Gastrocnemius medialis (tissue), 4 donors: ENCODE results near the gene LSS. TPM values are rescaled to one million over a fixed set of nuclear protein-coding genes. Genes with fewer than 3 reads are reported as not detected.

Experiments
- ATAC-seq, 2 donors: fragments of 150-250 bp; one replicate each; pipeline ENCODE4 v1.9.1; 2016
- DNase-seq, 2 donors: peaks; one replicate each; pipeline ENCODE4 v3.0.0-alpha.2; 2019
- H3K27ac ChIP-seq, 4 donors: fragments of 200-600 bp; sonication (generic); 1 replicate in 1 of 4; 2 replicates in 3 of 4; pipeline ENCODE4 v1.5.1; 2016 to 2018; ENCODE audit warnings: mild to moderate bottlenecking in 2 of 4, moderate library complexity in 1 of 4
- H3K27me3 ChIP-seq, 3 donors: fragments of 200-600 bp; sonication (generic) in 2 of 3; 1 replicate in 1 of 3; 2 replicates in 2 of 3; pipeline versions ENCODE4 v1.5.1 to v1.6.0; 2016 to 2019; ENCODE audit warnings: mild to moderate bottlenecking in 1 of 3, moderate library complexity in 1 of 3
- H3K36me3 ChIP-seq, 2 donors: fragments of 200-600 bp; sonication (generic) in 1 of 2; one replicate each; pipeline ENCODE4 v1.5.1; 2017 to 2018
- H3K4me1 ChIP-seq, 2 donors: fragments of 200-600 bp; sonication (generic) in 1 of 2; one replicate each; pipeline ENCODE4 v1.5.1; 2016 to 2017; ENCODE audit warnings: mild to moderate bottlenecking in 2 of 2
- H3K4me3 ChIP-seq, 4 donors: fragments of 200-600 bp; sonication (generic) in 3 of 4; 1 replicate in 1 of 4; 2 replicates in 3 of 4; pipeline ENCODE4 v1.5.1; 2016 to 2019; ENCODE audit warnings: mild to moderate bottlenecking in 2 of 4
- H3K9me3 ChIP-seq, 3 donors: fragments of 200-600 bp; sonication (generic) in 2 of 3; 1 replicate in 1 of 3; 2 replicates in 2 of 3; pipeline ENCODE4 v1.5.1; 2016 to 2019
- CTCF ChIP-seq, 5 experiments: fragments of 450-650 bp in 3 of 5; fragments of 200-600 bp in 2 of 5; sonication (generic) in 2 of 5; IDR thresholded peaks in 4 of 5; conservative IDR thresholded peaks in 1 of 5; 1 replicate in 4 of 5; 2 replicates in 1 of 5; pipeline ENCODE4 v1.5.1; 2016 to 2019; ENCODE audit warnings: antibody characterized with exemption in 5 of 5, mild to moderate bottlenecking in 3 of 5, moderate library complexity in 3 of 5
- POLR2A ChIP-seq, 2 donors: fragments of 450-650 bp; IDR thresholded peaks; one replicate each; pipeline ENCODE4 v1.6.1; 2017; ENCODE audit warnings: antibody characterized with exemption in 2 of 2, mild to moderate bottlenecking in 2 of 2, moderate library complexity in 2 of 2
- in situ Hi-C, 4 donors: fragments of 200-750 bp; cut with MboI; loops; one replicate each; pipeline versions ENCODE4 v1.15.0 to v1.8.0; 2017; ENCODE audit warnings: low sequenced_read_pairs in 4 of 4
- intact Hi-C: fragments of 100-400 bp; cut with DNase I; formaldehyde crosslinking; loops from one replicate; pipeline ENCODE4 v1.15.1; 2023; ENCODE audit warnings: low total_unique reads
- total RNA-seq, 4 donors: library from RNA; depleted of rRNA; stranded (reverse); fragments of >200 nt; gene quantifications; one replicate each; pipeline versions ENCODE4 v1.1.0 to v1.2.3, GENCODE V29; 2016

The LSS gene
- total RNA-seq, 4 donors from 2014 or later = 26.4 to 47.2 (median 32.7) TPM

GRCh38 chr21:46199436-46200373 is 28.9 kb downstream of the LSS start:
- no peak for DNase-seq

GRCh38 chr21:46196733-46197132 is 31.8 kb downstream of the LSS start:
- Histone ChIP-seq H3K4me3 (no peak overlapping the region), H3K36me3 (peaks cover 3 to 65% of the 10 kb centered on the region in 2 donors), H3K4me1 (no peaks in the 10 kb centered on the region), H3K9me3 (no peaks in the 10 kb centered on the region), H3K27ac (no peak overlapping the region), H3K27me3 (no peaks in the 10 kb centered on the region)
- TF ChIP-seq POLR2A (IDR thresholded peaks at IDR 0.05) (no peak), CTCF (IDR thresholded peaks at IDR 0.05 in 4 of 5, conservative IDR thresholded peaks at IDR 0.05 in 1 of 5) (no peak)
- DNase-seq (no peak), ATAC-seq (no peak)
- intact Hi-C loops = no loop called here
- in situ Hi-C loops = no loop called here

More at GRCh38 chr21:46199436-46200373, 28.9 kb downstream of the LSS start:
- Histone ChIP-seq H3K4me1 (no peaks in the 10 kb centered on the region), H3K27me3 (no peaks in the 10 kb centered on the region), H3K9me3 (no peaks in the 10 kb centered on the region), H3K36me3 (peaks cover 3 to 49% of the 10 kb centered on the region in 2 donors), H3K4me3 (no peak overlapping the region), H3K27ac (no peak overlapping the region)
- intact Hi-C loops = no loop called here
- no peak for ATAC-seq
- TF ChIP-seq POLR2A (IDR thresholded peaks at IDR 0.05) (no peak), CTCF (IDR thresholded peaks at IDR 0.05 in 4 of 5, conservative IDR thresholded peaks at IDR 0.05 in 1 of 5) (no peak)
- in situ Hi-C loops = no loop called here

- H3K27ac ChIP-seq = no peak overlapping the region
- no peak for TF ChIP-seq POLR2A (IDR thresholded peaks at IDR 0.05)
- TF ChIP-seq CTCF (IDR thresholded peaks at IDR 0.05 in 4 of 5, conservative IDR thresholded peaks at IDR 0.05 in 1 of 5) = no peak
- intact Hi-C loops (no loop called here), in situ Hi-C loops (no loop called here)
- H3K36me3 ChIP-seq = peaks cover 3 to 65% of the 10 kb centered on the region in 2 donors
- H3K4me3 ChIP-seq = no peak overlapping the region
- ATAC-seq = no peak
- H3K9me3 ChIP-seq = no peaks in the 10 kb centered on the region
- H3K4me1 ChIP-seq = peaks cover 0 to 4% of the 10 kb centered on the region in 2 donors
- no peaks in the 10 kb centered on the region for H3K27me3 ChIP-seq
- DNase-seq = no peak
These were observed 32.9 kb downstream of the LSS start for GRCh38 chr21:46195595-46196195.

DNA sequence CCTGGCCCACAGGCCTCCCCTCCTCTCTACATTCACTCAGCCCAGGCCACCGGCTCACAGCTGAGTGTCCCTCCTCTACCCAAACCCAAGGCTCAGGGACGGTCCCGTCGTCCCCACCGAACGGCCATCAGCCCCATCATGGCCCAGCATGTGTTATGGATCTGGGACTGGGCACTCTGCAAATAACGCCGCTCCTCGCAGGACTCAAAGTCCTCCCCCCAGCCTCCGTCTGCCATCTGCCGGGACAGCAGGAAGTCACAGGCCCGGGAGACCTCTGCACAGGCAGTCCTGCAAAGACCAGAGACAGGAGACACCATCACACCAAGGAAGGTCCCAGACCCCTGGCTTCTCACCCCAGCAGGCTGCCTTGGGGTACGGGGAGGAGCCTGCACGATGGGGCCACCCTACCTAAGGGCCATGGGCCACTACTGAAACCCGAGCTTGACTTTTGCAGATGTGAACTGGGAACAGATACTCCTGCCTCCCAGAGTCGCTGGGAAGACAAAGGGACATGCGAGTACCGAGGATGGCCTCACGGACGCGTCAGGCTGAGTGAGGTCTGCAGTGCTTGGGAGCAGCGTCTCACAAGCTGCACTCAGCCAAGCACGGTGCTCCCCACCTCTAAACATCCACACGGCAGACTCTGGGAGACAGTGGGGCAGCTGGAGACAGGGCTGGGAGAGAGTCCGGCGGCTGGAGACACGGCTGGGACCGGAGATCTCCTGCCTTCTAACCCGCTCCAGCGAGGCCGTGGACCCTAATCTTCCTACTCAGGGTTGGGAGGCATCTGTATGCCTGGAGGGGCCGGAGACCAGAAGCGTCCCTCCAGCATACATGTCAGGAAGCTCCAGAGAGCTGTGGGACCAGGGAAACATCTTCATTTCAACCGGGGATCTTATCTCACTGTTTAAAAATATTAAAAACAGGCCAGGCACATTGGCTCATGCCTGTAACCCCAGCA is 33.9 kb downstream of the LSS start:
- TF ChIP-seq CTCF (IDR thresholded peaks at IDR 0.05 in 4 of 5, conservative IDR thresholded peaks at IDR 0.05 in 1 of 5) (no peak), POLR2A (IDR thresholded peaks at IDR 0.05) (no peak)
- peaks cover 4 to 11% of the 10 kb centered on the region in 2 donors for H3K4me1 ChIP-seq
- H3K36me3 ChIP-seq = peaks cover 3 to 55% of the 10 kb centered on the region in 2 donors
- no peaks in the 10 kb centered on the region for H3K9me3 ChIP-seq
- no peak overlapping the region for H3K27ac ChIP-seq
- in situ Hi-C loops (no loop called here), intact Hi-C loops (no loop called here)
- ATAC-seq (no peak), DNase-seq (no peak)
- no peaks in the 10 kb centered on the region for H3K27me3 ChIP-seq
- no peak overlapping the region for H3K4me3 ChIP-seq
